Astrocyte (in vitro differentiated cells and primary cell): ENCODE measurements around the gene ZNF787. TPM values are rescaled to one million over a fixed set of nuclear protein-coding genes. Genes with fewer than 3 reads are reported as not detected.
A peak's percentile ranks its signal among the peaks of the same experiment; 100 is the strongest.

Experiments used
- DNase-seq: peaks from one replicate; pipeline ENCODE4 v3.0.0-alpha.2; 2010; ENCODE audit warnings: low read depth
- FAIRE-seq: peaks from 2 replicates; lab custom pipeline; 2011; peaks lifted over from hg19 to GRCh38; lab: Jason Lieb, UNC
- H2AFZ ChIP-seq: 2 replicates; pipeline ENCODE4 v1.6.0; 2012; ENCODE audit warnings: low read depth, low read length, inconsistent platforms
- H3K27ac ChIP-seq: 2 replicates; pipeline ENCODE4 v1.5.1; 2011; ENCODE audit warnings: low read depth, low read length, inconsistent platforms
- H3K27me3 ChIP-seq: 2 replicates; pipeline ENCODE4 v1.6.0; 2011; ENCODE audit warnings: low read length, inconsistent platforms; ENCODE audit not compliant: insufficient read depth
- H3K36me3 ChIP-seq: 2 replicates; pipeline ENCODE4 v1.5.1; 2011; ENCODE audit warnings: low read length, inconsistent platforms; ENCODE audit not compliant: insufficient read depth
- H3K4me1 ChIP-seq: 2 replicates; pipeline ENCODE4 v1.5.1; 2011; ENCODE audit warnings: low read length, inconsistent platforms; ENCODE audit not compliant: insufficient read depth
- H3K4me2 ChIP-seq: 2 replicates; pipeline ENCODE4 v1.6.0; 2012; ENCODE audit warnings: low read length, inconsistent platforms
- H3K4me3 ChIP-seq: 2 replicates; pipeline ENCODE4 v1.5.1; 2011; ENCODE audit warnings: low read depth, mild to moderate bottlenecking, low read length, inconsistent platforms; ENCODE audit not compliant: insufficient read depth
- H3K79me2 ChIP-seq: 2 replicates; pipeline ENCODE4 v1.6.0; 2012; ENCODE audit warnings: mild to moderate bottlenecking, low read length, inconsistent platforms; ENCODE audit not compliant: insufficient read depth
- H3K9ac ChIP-seq: 2 replicates; pipeline ENCODE4 v1.6.0; 2012; ENCODE audit warnings: mild to moderate bottlenecking, low read length, inconsistent platforms
- H3K9me3 ChIP-seq: 2 replicates; pipeline ENCODE4 v1.5.1; 2012; ENCODE audit warnings: low read depth, mild to moderate bottlenecking, low read length, inconsistent platforms; ENCODE audit not compliant: insufficient read depth
- H4K20me1 ChIP-seq: 2 replicates; pipeline ENCODE4 v1.6.0; 2012; ENCODE audit warnings: low read length, inconsistent platforms; ENCODE audit not compliant: insufficient read depth
- H3K27ac Mint-ChIP-seq: one replicate; pipeline ENCODE4 v1.8.0; 2021; ENCODE audit warnings: mild to moderate bottlenecking, mixed read lengths; ENCODE audit not compliant: unreplicated experiment
- H3K27me3 Mint-ChIP-seq: one replicate; pipeline ENCODE4 v1.8.0; 2021; ENCODE audit warnings: low read depth, mixed read lengths; ENCODE audit not compliant: unreplicated experiment
- H3K36me3 Mint-ChIP-seq: one replicate; pipeline ENCODE4 v1.8.0; 2021; ENCODE audit warnings: low read depth, mixed read lengths; ENCODE audit not compliant: unreplicated experiment
- H3K4me1 Mint-ChIP-seq: one replicate; pipeline ENCODE4 v1.8.0; 2021; ENCODE audit warnings: low read depth, mixed read lengths; ENCODE audit not compliant: unreplicated experiment
- H3K4me3 Mint-ChIP-seq: one replicate; pipeline ENCODE4 v1.8.0; 2021; ENCODE audit warnings: mild to moderate bottlenecking, moderate library complexity, mixed read lengths; ENCODE audit not compliant: unreplicated experiment
- H3K9me3 Mint-ChIP-seq: one replicate; pipeline ENCODE4 v1.8.0; 2021; ENCODE audit warnings: mild to moderate bottlenecking, mixed read lengths; ENCODE audit not compliant: unreplicated experiment
- EZH2 ChIP-seq: IDR thresholded peaks from 2 replicates; pipeline ENCODE4 v1.6.1; 2012; ENCODE audit warnings: mild to moderate bottlenecking, low read length, inconsistent platforms; ENCODE audit not compliant: insufficient read depth
- total RNA-seq: library from RNA; stranded (reverse); gene quantifications from 2 replicates; pipeline ENCODE4 v1.2.1, GENCODE V29; 2021
- TF ChIP-seq, protein P1 (sequence below): IDR thresholded peaks from 2 replicates; pipeline ENCODE4 v1.5.1; 2011; ENCODE audit warnings: low read depth, mild to moderate bottlenecking, inconsistent platforms, low read length, moderate library complexity; ENCODE audit not compliant: insufficient read depth

The ZNF787 gene
- total RNA-seq, 1 donor from 2014 or later: 36.3 TPM

DNA sequence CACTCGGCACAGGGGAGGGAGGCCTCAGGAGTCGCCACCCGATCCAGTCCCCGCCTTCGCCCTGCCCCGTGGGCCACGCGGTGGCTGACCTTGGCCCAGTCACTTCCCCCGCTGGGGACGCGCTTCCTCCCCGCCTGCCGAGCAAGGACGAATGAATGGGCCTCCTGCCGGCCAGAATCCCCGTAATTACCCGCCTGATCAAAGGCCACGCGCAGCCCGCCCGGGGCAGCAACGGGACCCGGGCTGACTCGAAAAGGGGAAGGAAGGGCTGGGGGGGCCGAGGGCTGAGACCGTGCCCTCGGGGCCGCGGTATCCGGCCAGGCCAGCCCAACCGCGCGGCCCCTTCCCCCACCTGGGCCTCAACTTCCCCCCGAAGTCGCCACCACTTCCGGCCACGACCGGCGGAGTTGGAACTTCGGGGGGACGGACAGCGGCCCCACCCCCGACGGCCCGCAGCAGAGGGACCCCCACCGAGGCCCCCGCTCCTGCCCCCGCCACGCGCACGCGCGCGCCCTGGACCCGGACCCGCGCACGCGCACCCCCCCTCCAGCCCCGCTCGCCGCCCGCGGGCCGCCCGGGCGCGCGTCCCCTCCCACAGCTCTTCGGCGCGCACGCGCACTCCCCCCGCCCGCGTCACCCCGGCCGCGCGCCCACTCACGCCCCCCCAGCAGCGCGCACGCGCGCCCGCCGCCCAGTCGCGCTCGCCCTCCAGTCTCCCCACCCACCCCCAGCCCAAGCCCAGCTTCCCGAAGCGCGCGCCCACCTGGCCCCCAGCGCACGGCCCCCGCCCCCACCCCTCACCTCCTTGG is 520 bp downstream of the ZNF787 start:
- H3K36me3 Mint-ChIP-seq: peaks cover 11% of the 10 kb centered on the region
- H3K27me3 ChIP-seq: no peaks in the 10 kb centered on the region
- peak overlapping the region; percentile 90 for H3K4me2 ChIP-seq
- peak; percentile 59 for DNase-seq
- H3K4me1 ChIP-seq: peaks cover 11% of the 10 kb centered on the region
- peak overlapping the region; percentile 92 for H3K27ac ChIP-seq
- peak overlapping the region; percentile 47 for H2AFZ ChIP-seq
- H3K4me3 ChIP-seq: peak overlapping the region; percentile 75
- peak overlapping the region; percentile 98 for H3K27ac Mint-ChIP-seq
- peaks cover 50% of the 10 kb centered on the region for H3K79me2 ChIP-seq
- peak overlapping the region; percentile 91 for H3K4me3 Mint-ChIP-seq
- no peaks in the 10 kb centered on the region for H3K9me3 ChIP-seq
- peaks cover 17% of the 10 kb centered on the region for H3K4me1 Mint-ChIP-seq
- TF ChIP-seq, protein P1, sequence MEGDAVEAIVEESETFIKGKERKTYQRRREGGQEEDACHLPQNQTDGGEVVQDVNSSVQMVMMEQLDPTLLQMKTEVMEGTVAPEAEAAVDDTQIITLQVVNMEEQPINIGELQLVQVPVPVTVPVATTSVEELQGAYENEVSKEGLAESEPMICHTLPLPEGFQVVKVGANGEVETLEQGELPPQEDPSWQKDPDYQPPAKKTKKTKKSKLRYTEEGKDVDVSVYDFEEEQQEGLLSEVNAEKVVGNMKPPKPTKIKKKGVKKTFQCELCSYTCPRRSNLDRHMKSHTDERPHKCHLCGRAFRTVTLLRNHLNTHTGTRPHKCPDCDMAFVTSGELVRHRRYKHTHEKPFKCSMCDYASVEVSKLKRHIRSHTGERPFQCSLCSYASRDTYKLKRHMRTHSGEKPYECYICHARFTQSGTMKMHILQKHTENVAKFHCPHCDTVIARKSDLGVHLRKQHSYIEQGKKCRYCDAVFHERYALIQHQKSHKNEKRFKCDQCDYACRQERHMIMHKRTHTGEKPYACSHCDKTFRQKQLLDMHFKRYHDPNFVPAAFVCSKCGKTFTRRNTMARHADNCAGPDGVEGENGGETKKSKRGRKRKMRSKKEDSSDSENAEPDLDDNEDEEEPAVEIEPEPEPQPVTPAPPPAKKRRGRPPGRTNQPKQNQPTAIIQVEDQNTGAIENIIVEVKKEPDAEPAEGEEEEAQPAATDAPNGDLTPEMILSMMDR: no peak
- no peak for TF ChIP-seq EZH2
- no peaks in the 10 kb centered on the region for H3K9me3 Mint-ChIP-seq
- H4K20me1 ChIP-seq: peaks cover 41% of the 10 kb centered on the region
- no peaks in the 10 kb centered on the region for H3K27me3 Mint-ChIP-seq
- H3K9ac ChIP-seq: peak overlapping the region; percentile 96
- H3K36me3 ChIP-seq: no peaks in the 10 kb centered on the region
- no peak for FAIRE-seq

GRCh38 chr19:56120002-56120370 is 1.1 kb downstream of the ZNF787 start:
- H3K27me3 Mint-ChIP-seq: no peaks in the 10 kb centered on the region
- no peaks in the 10 kb centered on the region for H3K9me3 Mint-ChIP-seq
- FAIRE-seq (no peak), DNase-seq (no peak)
- H3K9me3 ChIP-seq: no peaks in the 10 kb centered on the region
- no peaks in the 10 kb centered on the region for H3K36me3 ChIP-seq
- H3K27ac ChIP-seq: peak overlapping the region; percentile 92
- H4K20me1 ChIP-seq: peaks cover 45% of the 10 kb centered on the region
- no peaks in the 10 kb centered on the region for H3K27me3 ChIP-seq
- peak overlapping the region; percentile 47 for H2AFZ ChIP-seq
- H3K4me2 ChIP-seq: peak overlapping the region; percentile 90
- TF ChIP-seq, protein P1: no peak
- TF ChIP-seq EZH2: no peak
- H3K4me3 Mint-ChIP-seq: peak overlapping the region; percentile 91
- peak overlapping the region; percentile 75 for H3K4me3 ChIP-seq
- H3K9ac ChIP-seq: peak overlapping the region; percentile 96
- H3K36me3 Mint-ChIP-seq: peaks cover 11% of the 10 kb centered on the region
- peaks cover 18% of the 10 kb centered on the region for H3K4me1 Mint-ChIP-seq
- H3K79me2 ChIP-seq: peaks cover 56% of the 10 kb centered on the region
- H3K4me1 ChIP-seq: peaks cover 11% of the 10 kb centered on the region
- peak overlapping the region; percentile 98 for H3K27ac Mint-ChIP-seq

DNA sequence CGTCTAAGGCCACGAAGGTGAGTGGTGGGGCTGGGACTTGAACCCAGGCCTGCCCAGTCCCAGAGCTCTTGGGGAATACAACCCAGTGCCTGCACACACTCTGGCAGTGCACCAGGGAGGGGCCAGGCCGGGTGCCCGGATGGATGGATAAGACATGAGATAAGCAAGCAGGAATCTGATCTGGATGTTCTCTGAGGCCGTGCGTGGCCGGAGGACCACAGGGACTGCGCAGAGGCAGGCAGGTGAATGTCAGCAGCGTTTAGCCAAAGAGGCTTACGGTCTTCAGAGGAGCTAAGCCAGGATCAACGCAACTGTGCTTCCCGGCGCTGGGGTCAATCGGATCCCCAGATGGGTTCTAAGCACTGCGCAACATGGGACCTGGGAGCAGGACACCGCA is 1.5 kb downstream of the ZNF787 start:
- H3K36me3 Mint-ChIP-seq: peaks cover 11% of the 10 kb centered on the region

More for the DNA sequence above, 1.5 kb downstream of the ZNF787 start:
- Histone ChIP-seq H3K36me3 (no peaks in the 10 kb centered on the region), H3K4me3 (peak overlapping the region; percentile 75), H2AFZ (no peak overlapping the region), H3K9me3 (no peaks in the 10 kb centered on the region), H3K27me3 (no peaks in the 10 kb centered on the region), H3K79me2 (peaks cover 60% of the 10 kb centered on the region), H3K4me2 (peak overlapping the region; percentile 90), H3K4me1 (peaks cover 11% of the 10 kb centered on the region), H3K27ac (peak overlapping the region; percentile 92), H3K9ac (peak overlapping the region; percentile 96), H4K20me1 (peaks cover 49% of the 10 kb centered on the region)
- Mint-ChIP-seq H3K27me3 (no peaks in the 10 kb centered on the region), H3K27ac (peak overlapping the region; percentile 98), H3K4me3 (peak overlapping the region; percentile 91), H3K4me1 (peaks cover 21% of the 10 kb centered on the region), H3K9me3 (no peaks in the 10 kb centered on the region)
- TF ChIP-seq EZH2: no peak
- TF ChIP-seq, protein P1: no peak
- FAIRE-seq (no peak), DNase-seq (no peak)
